ENCODE data around the gene SORCS2.

The SORCS2 gene

DNA sequence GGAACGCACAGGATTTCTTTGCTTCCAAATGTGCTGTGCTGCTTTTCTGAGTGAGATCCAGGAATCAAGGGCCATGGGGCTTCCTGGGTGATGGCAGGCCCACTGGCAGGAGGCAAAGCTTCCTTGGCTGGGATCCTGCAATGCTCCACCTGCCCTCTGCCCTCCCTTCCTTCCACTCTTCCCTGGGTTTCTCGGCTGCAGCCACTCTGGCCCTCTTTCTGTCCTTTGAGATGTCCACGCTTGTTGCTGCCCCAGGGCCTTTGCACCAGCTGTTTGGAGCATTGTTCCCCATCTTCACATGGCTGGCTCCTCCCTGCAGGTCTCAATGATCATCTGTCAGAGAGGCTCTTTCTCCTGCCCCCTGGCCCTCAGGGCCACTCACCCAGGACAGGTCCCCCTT, 163.5 kb downstream of the SORCS2 start:
- Histone ChIP-seq H4K8ac (ENCODE audit: low read length) (no peak overlapping the region), H3K9me3 (ENCODE audit: control insufficient read depth, low read length) (no peaks in the 10 kb centered on the region), H3K79me1 (replicated peaks; ENCODE audit: low read length, poor library complexity, severe bottlenecking) (peaks cover 2% of the 10 kb centered on the region), H2BK15ac (ENCODE audit: low read depth, poor library complexity, severe bottlenecking) (no peak overlapping the region), H3K27ac (ENCODE audit: low read length, poor library complexity, severe bottlenecking) (no peak overlapping the region), H3K18ac (ENCODE audit: low read depth in 1 of 2, low read length in 2 of 2) (no peak overlapping the region), H2BK120ac (ENCODE audit: low read depth, low read length) (no peak overlapping the region), H3K4me2 (ENCODE audit: low read length, poor library complexity, severe bottlenecking) (no peak overlapping the region), H3K36me3 (ENCODE audit: control insufficient read depth in 1 of 2, insufficient read depth in 2 of 2, low read depth in 1 of 2, low read length in 2 of 2) (peaks cover 0 to 7% of the 10 kb centered on the region in 2 experiments), H3K4ac (ENCODE audit: low read depth in 1 of 2, low read length in 2 of 2) (no peak overlapping the region), H3K23ac (ENCODE audit: low read length in 2 of 2) (no peak overlapping the region), H2BK5ac (ENCODE audit: low read depth, low read length, poor library complexity, severe bottlenecking) (no peak overlapping the region), H4K91ac (ENCODE audit: low read length) (no peak overlapping the region), H3K4me1 (ENCODE audit: control insufficient read depth, insufficient read depth, low read depth, low read length) (peaks cover 5% of the 10 kb centered on the region), H3K9ac (ENCODE audit: low read length) (no peak overlapping the region), H2AK5ac (ENCODE audit: low read length, severe bottlenecking) (no peak overlapping the region), H2BK12ac (ENCODE audit: low read length in 2 of 2) (no peak overlapping the region), H2AFZ (ENCODE audit: low read depth, low read length) (no peak overlapping the region), H3K14ac (ENCODE audit: low read length in 2 of 2) (no peak overlapping the region), H3K4me3 (ENCODE audit: insufficient read depth in 1 of 2, low read depth in 1 of 2, low read length in 2 of 2) (no peak overlapping the region), H3K27me3 (ENCODE audit: control insufficient read depth in 1 of 2, insufficient read depth in 1 of 2, low read length in 2 of 2) (peaks cover 28 to 47% of the 10 kb centered on the region in 2 experiments)
- WGBS: 98% methylated on average over 3 of the region's 3 CpGs
- no peak for DNase-seq

GRCh38 chr4:7356667-7357310, 164.5 kb downstream of the SORCS2 start:
- no peak overlapping the region for H2BK12ac ChIP-seq (ENCODE audit: low read length in 2 of 2)
- no peak overlapping the region for H3K23ac ChIP-seq (ENCODE audit: low read length in 2 of 2)
- no peak overlapping the region for H2BK5ac ChIP-seq (ENCODE audit: low read depth, low read length, poor library complexity, severe bottlenecking)
- H4K8ac ChIP-seq (ENCODE audit: low read length): no peak overlapping the region
- no peak overlapping the region for H3K4me2 ChIP-seq (ENCODE audit: low read length, poor library complexity, severe bottlenecking)
- H3K9me3 ChIP-seq (ENCODE audit: control insufficient read depth, low read length): no peaks in the 10 kb centered on the region
- no peak overlapping the region for H3K18ac ChIP-seq (ENCODE audit: low read depth in 1 of 2, low read length in 2 of 2)
- DNase-seq: no peak
- WGBS: 79% methylated on average over 11 of the region's 12 CpGs
- peaks cover 25 to 42% of the 10 kb centered on the region in 2 experiments for H3K27me3 ChIP-seq (ENCODE audit: control insufficient read depth in 1 of 2, insufficient read depth in 1 of 2, low read length in 2 of 2)
- no peak overlapping the region for H2AFZ ChIP-seq (ENCODE audit: low read depth, low read length)
- H2BK120ac ChIP-seq (ENCODE audit: low read depth, low read length): no peak overlapping the region
- peak overlapping the region in 1 of 2 experiments; percentile 26 for H3K14ac ChIP-seq (ENCODE audit: low read length in 2 of 2)
- H3K27ac ChIP-seq (ENCODE audit: low read length, poor library complexity, severe bottlenecking): no peak overlapping the region
- no peak overlapping the region for H2BK15ac ChIP-seq (ENCODE audit: low read depth, poor library complexity, severe bottlenecking)
- no peak overlapping the region for H2AK5ac ChIP-seq (ENCODE audit: low read length, severe bottlenecking)
- no peak overlapping the region for H3K9ac ChIP-seq (ENCODE audit: low read length)
- peaks cover 0 to 7% of the 10 kb centered on the region in 2 experiments for H3K36me3 ChIP-seq (ENCODE audit: control insufficient read depth in 1 of 2, insufficient read depth in 2 of 2, low read depth in 1 of 2, low read length in 2 of 2)
- H3K4me3 ChIP-seq (ENCODE audit: insufficient read depth in 1 of 2, low read depth in 1 of 2, low read length in 2 of 2): no peak overlapping the region
- peaks cover 5% of the 10 kb centered on the region for H3K4me1 ChIP-seq (ENCODE audit: control insufficient read depth, insufficient read depth, low read depth, low read length)
- no peak overlapping the region for H4K91ac ChIP-seq (ENCODE audit: low read length)
- no peak overlapping the region for H3K4ac ChIP-seq (ENCODE audit: low read depth in 1 of 2, low read length in 2 of 2)
- H3K79me1 ChIP-seq (replicated peaks; ENCODE audit: low read length, poor library complexity, severe bottlenecking): peaks cover 2% of the 10 kb centered on the region

DNA sequence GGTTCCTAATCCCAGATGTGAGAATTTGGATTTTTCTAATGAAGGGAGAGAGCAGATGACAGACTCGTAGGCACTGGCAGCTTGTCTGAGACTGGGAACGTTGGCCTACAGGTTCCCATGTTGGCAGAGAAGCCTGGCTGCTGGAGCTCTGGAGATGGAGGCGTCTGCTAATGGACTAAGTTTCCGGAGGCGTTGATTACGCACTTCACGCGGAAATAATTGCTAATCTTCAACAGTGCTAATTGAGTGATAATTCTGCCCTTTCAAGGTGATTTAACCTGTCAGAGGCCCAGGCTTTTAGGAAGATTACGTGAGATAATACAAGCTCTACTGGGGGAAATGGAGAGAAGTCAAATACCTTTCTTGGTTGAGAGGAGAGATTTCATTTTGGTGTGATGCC, 165.0 kb downstream of the SORCS2 start:
- no peak for DNase-seq
- Histone ChIP-seq H2AFZ (ENCODE audit: low read depth, low read length) (no peak overlapping the region), H3K18ac (ENCODE audit: low read depth in 1 of 2, low read length in 2 of 2) (no peak overlapping the region), H3K4me2 (ENCODE audit: low read length, poor library complexity, severe bottlenecking) (no peak overlapping the region), H3K9me3 (ENCODE audit: control insufficient read depth, low read length) (no peaks in the 10 kb centered on the region), H3K4me3 (ENCODE audit: insufficient read depth in 1 of 2, low read depth in 1 of 2, low read length in 2 of 2) (no peak overlapping the region), H3K23ac (ENCODE audit: low read length in 2 of 2) (no peak overlapping the region), H3K79me1 (replicated peaks; ENCODE audit: low read length, poor library complexity, severe bottlenecking) (peaks cover 2% of the 10 kb centered on the region), H4K8ac (ENCODE audit: low read length) (no peak overlapping the region), H3K14ac (ENCODE audit: low read length in 2 of 2) (no peak overlapping the region), H2BK12ac (ENCODE audit: low read length in 2 of 2) (no peak overlapping the region), H2BK120ac (ENCODE audit: low read depth, low read length) (no peak overlapping the region), H2BK5ac (ENCODE audit: low read depth, low read length, poor library complexity, severe bottlenecking) (no peak overlapping the region), H3K27me3 (ENCODE audit: control insufficient read depth in 1 of 2, insufficient read depth in 1 of 2, low read length in 2 of 2) (peaks cover 20 to 41% of the 10 kb centered on the region in 2 experiments), H3K4ac (ENCODE audit: low read depth in 1 of 2, low read length in 2 of 2) (no peak overlapping the region), H2BK15ac (ENCODE audit: low read depth, poor library complexity, severe bottlenecking) (no peak overlapping the region), H3K4me1 (ENCODE audit: control insufficient read depth, insufficient read depth, low read depth, low read length) (peaks cover 5% of the 10 kb centered on the region), H3K9ac (ENCODE audit: low read length) (no peak overlapping the region), H3K36me3 (ENCODE audit: control insufficient read depth in 1 of 2, insufficient read depth in 2 of 2, low read depth in 1 of 2, low read length in 2 of 2) (peaks cover 0 to 7% of the 10 kb centered on the region in 2 experiments), H3K27ac (ENCODE audit: low read length, poor library complexity, severe bottlenecking) (no peak overlapping the region), H4K91ac (ENCODE audit: low read length) (no peak overlapping the region), H2AK5ac (ENCODE audit: low read length, severe bottlenecking) (no peak overlapping the region)
- 81% methylated on average over 9 of the region's 9 CpGs for WGBS

DNA sequence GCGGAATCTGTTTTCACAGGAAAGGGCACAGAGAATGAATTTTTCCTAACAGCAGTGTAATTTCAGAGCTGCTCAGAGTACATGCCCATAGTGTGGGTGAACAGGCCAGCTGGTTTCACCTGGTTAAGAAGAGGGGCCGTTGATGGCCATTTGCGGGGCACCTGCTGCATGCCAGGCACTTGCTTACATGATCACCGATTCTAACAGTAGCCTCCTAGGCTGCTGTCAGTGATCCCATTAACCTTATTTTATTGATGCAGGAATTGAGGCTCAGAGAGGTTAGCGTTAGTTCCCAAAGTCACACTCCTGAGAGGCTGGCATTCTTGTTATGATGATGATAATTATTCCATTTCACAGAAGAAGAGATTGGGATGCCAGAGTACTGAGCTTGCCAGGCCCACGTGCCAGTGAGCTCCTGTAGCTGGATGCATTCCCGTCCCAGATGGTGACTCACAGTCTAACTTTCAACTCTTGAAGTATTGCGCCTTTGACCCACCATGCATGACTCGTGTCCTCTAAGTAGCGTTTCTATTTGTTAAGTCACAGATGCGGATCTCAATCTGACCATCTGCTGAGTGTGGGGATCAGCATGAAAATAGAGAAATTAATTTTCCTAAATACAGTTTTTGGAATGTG, 165.9 kb downstream of the SORCS2 start:
- Histone ChIP-seq H3K4me1 (ENCODE audit: control insufficient read depth, insufficient read depth, low read depth, low read length) (peaks cover 5% of the 10 kb centered on the region), H2BK5ac (ENCODE audit: low read depth, low read length, poor library complexity, severe bottlenecking) (no peak overlapping the region), H3K4ac (ENCODE audit: low read depth in 1 of 2, low read length in 2 of 2) (no peak overlapping the region), H3K9ac (ENCODE audit: low read length) (no peak overlapping the region), H3K27ac (ENCODE audit: low read length, poor library complexity, severe bottlenecking) (no peak overlapping the region), H2BK12ac (ENCODE audit: low read length in 2 of 2) (no peak overlapping the region), H3K79me1 (replicated peaks; ENCODE audit: low read length, poor library complexity, severe bottlenecking) (peaks cover 2% of the 10 kb centered on the region), H3K23ac (ENCODE audit: low read length in 2 of 2) (no peak overlapping the region), H3K9me3 (ENCODE audit: control insufficient read depth, low read length) (no peaks in the 10 kb centered on the region), H2AK5ac (ENCODE audit: low read length, severe bottlenecking) (no peak overlapping the region), H3K4me2 (ENCODE audit: low read length, poor library complexity, severe bottlenecking) (no peak overlapping the region), H3K18ac (ENCODE audit: low read depth in 1 of 2, low read length in 2 of 2) (no peak overlapping the region), H2BK120ac (ENCODE audit: low read depth, low read length) (no peak overlapping the region), H3K27me3 (ENCODE audit: control insufficient read depth in 1 of 2, insufficient read depth in 1 of 2, low read length in 2 of 2) (peaks cover 14 to 34% of the 10 kb centered on the region in 2 experiments), H2AFZ (ENCODE audit: low read depth, low read length) (no peak overlapping the region), H2BK15ac (ENCODE audit: low read depth, poor library complexity, severe bottlenecking) (no peak overlapping the region), H3K36me3 (ENCODE audit: control insufficient read depth in 1 of 2, insufficient read depth in 2 of 2, low read depth in 1 of 2, low read length in 2 of 2) (peaks cover 0 to 4% of the 10 kb centered on the region in 2 experiments), H3K14ac (ENCODE audit: low read length in 2 of 2) (no peak overlapping the region), H4K91ac (ENCODE audit: low read length) (no peak overlapping the region), H4K8ac (ENCODE audit: low read length) (no peak overlapping the region), H3K4me3 (ENCODE audit: insufficient read depth in 1 of 2, low read depth in 1 of 2, low read length in 2 of 2) (no peak overlapping the region)
- peak; percentile 82 for DNase-seq
- 46% methylated on average over 11 of the region's 11 CpGs for WGBS

Measured in mesenchymal stem cell (in vitro differentiated cells and primary cell).